Measurements from ENCODE around the gene TSN.

The TSN gene

DNA sequence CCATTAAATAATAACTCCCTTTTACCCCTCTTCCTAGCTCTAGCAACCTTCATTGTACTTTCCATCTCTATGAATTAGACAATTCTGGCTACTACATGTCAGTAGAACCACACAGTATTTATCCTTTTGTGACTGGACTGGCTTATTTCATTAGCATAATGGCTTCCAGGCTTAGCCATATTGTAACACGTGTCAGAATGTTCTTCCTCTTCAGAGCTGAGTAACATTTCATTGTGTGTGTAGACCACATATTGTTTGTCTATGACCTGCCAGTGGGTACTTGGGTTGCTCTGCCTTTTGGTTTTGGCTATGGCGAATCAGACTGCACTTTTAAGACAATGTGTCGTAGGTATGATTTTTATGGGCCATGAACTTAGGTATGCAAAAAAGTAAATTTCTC lies 20.9 kb downstream of the TSN start:
- H4K20me1 ChIP-seq = no peaks in the 10 kb centered on the region
- H3K4me2 ChIP-seq = no peak overlapping the region
- no peak overlapping the region for H3K4me3 ChIP-seq
- no peaks in the 10 kb centered on the region for H3K27me3 ChIP-seq
- no peaks in the 10 kb centered on the region for H3K9me3 ChIP-seq
- no peak for TF ChIP-seq Cebpa-rat (IDR thresholded peaks at IDR 0.05)
- no peak overlapping the region for H3K27ac ChIP-seq
- peaks cover 20% of the 10 kb centered on the region for H3K4me1 ChIP-seq
- H3K36me3 ChIP-seq = no peaks in the 10 kb centered on the region
- no peak overlapping the region for H3K9ac ChIP-seq

DNA sequence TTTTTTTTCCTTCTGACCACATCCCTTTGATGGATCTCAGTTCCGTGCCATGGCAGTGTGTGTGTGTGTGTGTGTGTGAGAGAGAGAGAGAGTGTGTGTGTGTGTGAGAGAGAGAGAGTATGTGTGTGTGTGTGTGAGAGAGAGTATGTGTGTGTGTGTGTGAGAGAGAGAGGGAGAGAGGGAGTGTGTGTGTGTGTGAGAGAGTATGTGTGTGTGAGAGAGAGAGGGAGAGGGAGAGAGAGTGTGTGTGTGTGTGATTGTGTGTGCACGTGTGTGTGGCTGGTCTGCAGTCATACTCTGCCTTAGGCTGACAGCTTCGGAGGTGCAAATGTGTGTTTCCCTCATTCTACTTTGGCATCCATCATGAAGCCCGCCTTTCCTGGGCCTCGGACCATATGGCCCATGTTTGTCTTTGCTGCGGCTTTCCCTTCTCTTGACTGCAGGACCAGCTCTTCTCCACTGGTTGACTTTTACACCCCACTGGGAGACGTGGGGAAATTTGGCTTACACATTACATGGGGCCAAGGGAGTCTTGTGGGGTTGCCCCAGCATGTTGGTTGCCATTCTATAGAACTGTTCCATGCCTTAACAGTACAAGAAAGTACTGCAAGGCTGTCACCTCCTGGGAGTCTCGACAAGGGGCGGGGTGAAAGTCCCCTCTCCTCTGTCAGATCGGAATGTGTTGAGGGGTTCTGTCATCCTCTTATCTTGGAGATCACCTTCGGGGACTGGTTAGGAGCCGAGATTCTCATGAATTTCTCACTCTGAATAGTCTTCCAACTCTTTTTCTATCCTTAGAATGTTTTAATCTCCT lies 21.6 kb downstream of the TSN start:
- H3K4me3 ChIP-seq = no peak overlapping the region
- H3K4me1 ChIP-seq = peaks cover 13% of the 10 kb centered on the region
- no peaks in the 10 kb centered on the region for H3K36me3 ChIP-seq
- TF ChIP-seq Cebpa-rat (IDR thresholded peaks at IDR 0.05) = no peak
- H3K27me3 ChIP-seq = no peaks in the 10 kb centered on the region
- H3K27ac ChIP-seq = no peak overlapping the region
- H4K20me1 ChIP-seq = no peaks in the 10 kb centered on the region
- no peak overlapping the region for H3K9ac ChIP-seq
- no peak overlapping the region for H3K4me2 ChIP-seq
- H3K9me3 ChIP-seq = no peaks in the 10 kb centered on the region

DNA sequence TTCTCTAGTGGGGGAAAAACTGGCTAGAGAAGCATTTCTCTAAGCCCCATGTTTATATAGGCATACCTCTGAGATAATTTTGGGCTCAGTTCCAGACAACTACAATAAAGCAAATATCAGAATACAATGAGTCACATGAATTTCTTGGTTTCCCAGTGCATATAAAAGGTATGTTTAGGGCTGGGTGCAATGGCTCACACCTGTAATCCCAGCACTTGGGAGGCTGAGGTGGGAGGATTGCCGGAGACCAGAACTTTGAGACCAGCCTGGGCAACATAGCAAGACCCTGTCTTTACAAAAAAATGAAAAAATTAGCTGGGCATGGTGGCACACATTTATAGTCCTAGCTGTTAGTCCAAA lies 22.2 kb downstream of the TSN start:
- Histone ChIP-seq H3K4me3 (no peak overlapping the region), H3K36me3 (no peaks in the 10 kb centered on the region), H3K27ac (no peak overlapping the region), H3K9me3 (no peaks in the 10 kb centered on the region), H3K4me2 (no peak overlapping the region), H3K4me1 (peaks cover 7% of the 10 kb centered on the region; the same call in 1 of the 2 replicates), H3K27me3 (no peaks in the 10 kb centered on the region), H3K9ac (no peak overlapping the region), H4K20me1 (no peaks in the 10 kb centered on the region)
- TF ChIP-seq Cebpa-rat (IDR thresholded peaks at IDR 0.05) = no peak

DNA sequence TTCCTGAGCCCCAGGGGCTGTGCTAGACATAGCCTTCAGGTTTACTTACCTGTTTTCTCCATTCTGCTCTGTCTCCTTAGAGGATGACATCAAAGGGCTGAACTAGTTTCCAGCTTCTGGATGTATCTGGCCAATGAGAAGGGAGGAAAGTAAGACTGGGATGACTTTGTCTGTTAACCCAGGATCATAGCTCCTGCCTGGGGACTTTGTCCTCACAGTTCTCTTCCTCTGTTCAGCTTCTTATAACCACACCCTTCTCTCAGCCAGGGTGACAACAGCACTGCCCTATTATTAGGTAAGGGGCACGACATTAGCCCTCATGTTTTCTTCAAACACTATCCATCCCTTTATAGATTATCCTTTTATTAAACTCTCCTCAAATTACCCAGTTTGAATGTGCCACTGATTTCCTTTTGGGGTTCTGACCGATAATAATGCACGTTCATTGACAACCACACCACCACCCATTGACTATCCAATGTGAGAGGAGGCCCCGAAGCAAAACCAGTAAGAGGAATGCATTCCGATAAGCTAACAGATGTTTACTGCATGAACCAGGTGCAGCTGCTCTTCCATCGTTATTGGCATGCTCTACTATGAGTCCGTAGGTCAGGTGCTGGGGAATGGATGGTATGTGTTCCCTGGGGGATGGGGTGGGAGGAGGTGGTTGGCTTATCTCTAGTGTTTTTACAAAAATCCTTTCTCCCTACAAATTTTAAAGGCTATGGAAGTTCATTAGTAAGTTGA lies 23.5 kb downstream of the TSN start:
- Histone ChIP-seq H3K27ac (no peak overlapping the region), H3K36me3 (no peaks in the 10 kb centered on the region), H3K4me2 (no peak overlapping the region), H3K4me3 (no peak overlapping the region), H3K9me3 (no peaks in the 10 kb centered on the region), H4K20me1 (no peaks in the 10 kb centered on the region), H3K9ac (no peak overlapping the region), H3K4me1 (no peaks in the 10 kb centered on the region), H3K27me3 (no peaks in the 10 kb centered on the region)
- TF ChIP-seq Cebpa-rat (IDR thresholded peaks at IDR 0.05) = no peak

DNA sequence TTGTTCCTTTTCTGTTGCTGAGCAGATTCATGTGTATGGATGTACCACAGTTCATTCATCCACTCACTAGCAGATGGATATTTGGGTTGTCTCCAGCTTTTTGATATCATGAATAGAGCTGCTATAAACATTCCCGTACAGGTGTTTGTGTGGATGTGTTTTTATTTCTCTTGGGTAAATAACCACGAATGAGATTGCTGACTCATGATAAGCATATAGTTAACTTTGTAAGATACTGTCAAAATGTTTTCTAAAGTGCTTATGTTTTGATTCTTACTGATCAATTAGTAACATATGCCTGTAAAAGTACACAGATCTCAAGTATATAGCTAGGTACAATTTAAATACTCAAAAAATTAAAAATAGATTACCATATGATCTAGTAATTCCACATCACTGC lies 27.7 kb downstream of the TSN start:
- H4K20me1 ChIP-seq = no peaks in the 10 kb centered on the region
- no peaks in the 10 kb centered on the region for H3K36me3 ChIP-seq
- no peak overlapping the region for H3K4me2 ChIP-seq
- no peak for TF ChIP-seq Cebpa-rat (IDR thresholded peaks at IDR 0.05)
- H3K27me3 ChIP-seq = no peaks in the 10 kb centered on the region
- H3K4me1 ChIP-seq = no peaks in the 10 kb centered on the region
- no peak overlapping the region for H3K27ac ChIP-seq
- H3K4me3 ChIP-seq = no peak overlapping the region
- 0 out of 2 replicates have a peak, but pooled peaks cover under 1% of the 10 kb centered on the region for H3K9me3 ChIP-seq
- H3K9ac ChIP-seq = no peak overlapping the region

DNA sequence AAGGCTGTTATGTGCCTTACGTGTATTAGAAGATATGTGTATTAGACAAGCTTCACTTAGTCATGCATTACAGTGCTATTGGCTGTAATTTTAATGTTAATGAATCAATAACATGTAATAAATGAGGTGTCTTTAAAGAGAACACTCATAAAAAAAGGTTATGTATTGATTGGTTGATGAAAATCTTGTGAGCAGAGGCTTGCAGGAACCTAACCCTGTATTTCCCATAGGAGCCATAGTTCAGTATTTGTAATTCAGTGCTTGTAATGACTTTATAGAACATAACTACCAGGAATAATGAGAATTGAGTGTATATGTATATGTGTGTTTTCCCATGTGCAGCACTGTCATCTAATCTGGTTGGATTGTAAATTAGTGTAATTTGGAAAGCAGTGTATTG lies 33.2 kb downstream of the TSN start:
- Histone ChIP-seq H3K36me3 (no peaks in the 10 kb centered on the region), H3K4me1 (no peaks in the 10 kb centered on the region; the same call in 1 of the 2 replicates), H4K20me1 (no peaks in the 10 kb centered on the region), H3K27me3 (no peaks in the 10 kb centered on the region), H3K4me3 (no peak overlapping the region), H3K9ac (no peak overlapping the region), H3K27ac (no peak overlapping the region), H3K4me2 (no peak overlapping the region), H3K9me3 (0 out of 2 replicates have a peak, but pooled peaks cover 7% of the 10 kb centered on the region)
- no peak for TF ChIP-seq Cebpa-rat (IDR thresholded peaks at IDR 0.05)

DNA sequence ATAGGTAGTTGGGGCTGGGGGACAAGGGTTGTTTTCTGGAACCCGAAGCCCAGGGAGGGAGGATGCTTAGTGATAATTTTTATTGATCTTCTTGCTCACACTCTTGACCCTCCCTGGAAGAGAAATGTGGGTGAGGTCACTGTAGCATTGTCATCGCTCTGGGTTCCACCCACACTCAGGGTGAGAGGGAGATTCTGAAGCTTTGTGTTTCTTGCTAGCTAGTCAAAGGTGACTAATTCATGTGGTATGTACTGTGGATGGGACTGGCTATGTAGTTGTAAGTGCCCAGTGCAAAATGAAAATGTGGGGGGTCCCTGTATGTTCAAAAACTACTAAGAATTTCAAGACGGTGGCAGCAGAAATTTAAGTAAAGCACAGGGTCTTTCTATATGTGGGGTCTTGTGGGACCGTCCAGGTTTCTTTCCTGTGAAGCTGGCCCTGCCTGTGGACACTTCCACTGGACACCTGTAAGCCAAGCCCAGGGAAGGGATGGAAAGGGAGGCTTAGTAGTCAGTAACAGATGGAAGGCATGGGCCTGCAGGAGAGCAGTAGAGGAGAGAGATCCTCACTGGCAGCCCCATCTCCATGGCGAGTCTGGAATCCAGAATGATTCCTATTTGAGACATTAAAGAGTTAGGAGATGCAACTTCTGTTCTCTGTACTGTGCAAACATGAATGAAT lies 35.0 kb downstream of the TSN start:
- TF ChIP-seq Cebpa-rat (IDR thresholded peaks at IDR 0.05) = no peak
- no peaks in the 10 kb centered on the region for H3K36me3 ChIP-seq
- H3K27me3 ChIP-seq = no peaks in the 10 kb centered on the region
- H3K9me3 ChIP-seq = 0 out of 2 replicates have a peak, but pooled peaks cover 7% of the 10 kb centered on the region
- H3K4me2 ChIP-seq = no peak overlapping the region
- H3K4me3 ChIP-seq = no peak overlapping the region
- no peaks in the 10 kb centered on the region for H4K20me1 ChIP-seq
- no peaks in the 10 kb centered on the region; the same call in 1 of the 2 replicates for H3K4me1 ChIP-seq
- H3K9ac ChIP-seq = no peak overlapping the region
- no peak overlapping the region for H3K27ac ChIP-seq

DNA sequence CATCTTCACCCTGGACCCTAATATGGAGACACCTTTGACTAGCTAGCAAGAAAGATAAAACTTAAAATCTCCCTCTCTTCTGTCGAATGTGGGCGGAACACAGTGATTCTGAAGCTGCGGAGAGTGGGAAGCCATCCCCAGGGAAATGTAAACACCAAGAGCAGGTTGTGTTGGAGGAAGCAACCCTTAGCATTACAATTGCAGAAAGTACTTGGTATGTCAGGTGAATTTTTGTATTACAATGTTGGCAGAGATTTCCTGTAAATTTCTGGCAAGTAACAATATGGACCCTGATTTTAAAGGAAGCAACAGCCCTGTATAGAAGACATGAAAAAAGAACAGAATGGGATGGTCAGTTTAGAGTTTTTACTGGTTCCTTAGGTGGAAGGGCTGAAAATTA lies 35.8 kb downstream of the TSN start:
- no peaks in the 10 kb centered on the region for H4K20me1 ChIP-seq
- no peak overlapping the region for H3K4me3 ChIP-seq
- no peak overlapping the region for H3K4me2 ChIP-seq
- no peak for TF ChIP-seq Cebpa-rat (IDR thresholded peaks at IDR 0.05)
- no peak overlapping the region for H3K27ac ChIP-seq
- H3K9ac ChIP-seq = no peak overlapping the region
- no peaks in the 10 kb centered on the region for H3K27me3 ChIP-seq
- no peaks in the 10 kb centered on the region; the same call in 1 of the 2 replicates for H3K4me1 ChIP-seq
- no peaks in the 10 kb centered on the region for H3K36me3 ChIP-seq
- H3K9me3 ChIP-seq = 0 out of 2 replicates have a peak, but pooled peaks cover 7% of the 10 kb centered on the region

DNA sequence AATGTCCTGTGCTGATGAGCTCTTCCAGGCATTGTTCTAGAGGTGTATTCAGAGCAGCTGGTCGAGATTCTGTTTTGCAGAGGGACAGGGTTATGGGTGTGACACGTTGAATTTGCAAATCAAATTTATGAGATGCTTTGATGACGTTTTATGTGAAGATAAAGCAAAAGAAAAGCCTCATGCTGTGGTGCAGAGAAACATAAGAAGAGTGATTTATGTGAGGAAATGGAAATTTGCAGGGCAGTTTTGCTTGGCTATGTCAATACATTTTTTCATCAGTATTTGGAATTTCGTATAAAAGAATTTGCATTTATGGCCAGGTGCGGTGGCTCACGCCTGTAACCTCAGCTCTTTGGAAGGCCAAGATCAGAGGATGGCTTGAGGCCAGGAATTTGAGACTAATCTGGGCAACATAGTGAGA lies 36.4 kb downstream of the TSN start:
- H3K9ac ChIP-seq = no peak overlapping the region
- TF ChIP-seq Cebpa-rat (IDR thresholded peaks at IDR 0.05) = no peak
- no peaks in the 10 kb centered on the region; the same call in 1 of the 2 replicates for H3K4me1 ChIP-seq
- H3K4me3 ChIP-seq = no peak overlapping the region
- no peak overlapping the region for H3K4me2 ChIP-seq
- H3K27me3 ChIP-seq = no peaks in the 10 kb centered on the region
- H3K9me3 ChIP-seq = 0 out of 2 replicates have a peak, but pooled peaks cover 7% of the 10 kb centered on the region
- H3K27ac ChIP-seq = no peak overlapping the region
- no peaks in the 10 kb centered on the region for H3K36me3 ChIP-seq
- no peaks in the 10 kb centered on the region for H4K20me1 ChIP-seq
